Astrocyte (in vitro differentiated cells and primary cell): ENCODE measurements around the gene FRMD4A. TPM values are rescaled to one million over a fixed set of nuclear protein-coding genes. Genes with fewer than 3 reads are reported as not detected.
A peak's percentile ranks its signal among the peaks of the same experiment; 100 is the strongest.

ENCODE experiments used
- DNase-seq: peaks from one replicate; pipeline ENCODE4 v3.0.0-alpha.2; 2010; ENCODE audit warnings: low read depth
- FAIRE-seq: peaks from 2 replicates; lab custom pipeline; 2011; peaks lifted over from hg19 to GRCh38; lab: Jason Lieb, UNC
- H2AFZ ChIP-seq: 2 replicates; pipeline ENCODE4 v1.6.0; 2012; ENCODE audit warnings: low read depth, low read length, inconsistent platforms
- H3K27ac ChIP-seq: 2 replicates; pipeline ENCODE4 v1.5.1; 2011; ENCODE audit warnings: low read depth, low read length, inconsistent platforms
- H3K27me3 ChIP-seq: 2 replicates; pipeline ENCODE4 v1.6.0; 2011; ENCODE audit warnings: low read length, inconsistent platforms; ENCODE audit not compliant: insufficient read depth
- H3K36me3 ChIP-seq: 2 replicates; pipeline ENCODE4 v1.5.1; 2011; ENCODE audit warnings: low read length, inconsistent platforms; ENCODE audit not compliant: insufficient read depth
- H3K4me1 ChIP-seq: 2 replicates; pipeline ENCODE4 v1.5.1; 2011; ENCODE audit warnings: low read length, inconsistent platforms; ENCODE audit not compliant: insufficient read depth
- H3K4me2 ChIP-seq: 2 replicates; pipeline ENCODE4 v1.6.0; 2012; ENCODE audit warnings: low read length, inconsistent platforms
- H3K4me3 ChIP-seq: 2 replicates; pipeline ENCODE4 v1.5.1; 2011; ENCODE audit warnings: low read depth, mild to moderate bottlenecking, low read length, inconsistent platforms; ENCODE audit not compliant: insufficient read depth
- H3K79me2 ChIP-seq: 2 replicates; pipeline ENCODE4 v1.6.0; 2012; ENCODE audit warnings: mild to moderate bottlenecking, low read length, inconsistent platforms; ENCODE audit not compliant: insufficient read depth
- H3K9ac ChIP-seq: 2 replicates; pipeline ENCODE4 v1.6.0; 2012; ENCODE audit warnings: mild to moderate bottlenecking, low read length, inconsistent platforms
- H3K9me3 ChIP-seq: 2 replicates; pipeline ENCODE4 v1.5.1; 2012; ENCODE audit warnings: low read depth, mild to moderate bottlenecking, low read length, inconsistent platforms; ENCODE audit not compliant: insufficient read depth
- H4K20me1 ChIP-seq: 2 replicates; pipeline ENCODE4 v1.6.0; 2012; ENCODE audit warnings: low read length, inconsistent platforms; ENCODE audit not compliant: insufficient read depth
- H3K27ac Mint-ChIP-seq: one replicate; pipeline ENCODE4 v1.8.0; 2021; ENCODE audit warnings: mild to moderate bottlenecking, mixed read lengths; ENCODE audit not compliant: unreplicated experiment
- H3K27me3 Mint-ChIP-seq: one replicate; pipeline ENCODE4 v1.8.0; 2021; ENCODE audit warnings: low read depth, mixed read lengths; ENCODE audit not compliant: unreplicated experiment
- H3K36me3 Mint-ChIP-seq: one replicate; pipeline ENCODE4 v1.8.0; 2021; ENCODE audit warnings: low read depth, mixed read lengths; ENCODE audit not compliant: unreplicated experiment
- H3K4me1 Mint-ChIP-seq: one replicate; pipeline ENCODE4 v1.8.0; 2021; ENCODE audit warnings: low read depth, mixed read lengths; ENCODE audit not compliant: unreplicated experiment
- H3K4me3 Mint-ChIP-seq: one replicate; pipeline ENCODE4 v1.8.0; 2021; ENCODE audit warnings: mild to moderate bottlenecking, moderate library complexity, mixed read lengths; ENCODE audit not compliant: unreplicated experiment
- H3K9me3 Mint-ChIP-seq: one replicate; pipeline ENCODE4 v1.8.0; 2021; ENCODE audit warnings: mild to moderate bottlenecking, mixed read lengths; ENCODE audit not compliant: unreplicated experiment
- CTCF ChIP-seq: IDR thresholded peaks from 2 replicates; pipeline ENCODE4 v1.5.1; 2011; ENCODE audit warnings: low read depth, mild to moderate bottlenecking, inconsistent platforms, low read length, moderate library complexity; ENCODE audit not compliant: insufficient read depth
- EZH2 ChIP-seq: IDR thresholded peaks from 2 replicates; pipeline ENCODE4 v1.6.1; 2012; ENCODE audit warnings: mild to moderate bottlenecking, low read length, inconsistent platforms; ENCODE audit not compliant: insufficient read depth
- total RNA-seq: library from RNA; stranded (reverse); gene quantifications from 2 replicates; pipeline ENCODE4 v1.2.1, GENCODE V29; 2021

Gene FRMD4A
- total RNA-seq, 1 donor from 2014 or later = 82.5 TPM

DNA sequence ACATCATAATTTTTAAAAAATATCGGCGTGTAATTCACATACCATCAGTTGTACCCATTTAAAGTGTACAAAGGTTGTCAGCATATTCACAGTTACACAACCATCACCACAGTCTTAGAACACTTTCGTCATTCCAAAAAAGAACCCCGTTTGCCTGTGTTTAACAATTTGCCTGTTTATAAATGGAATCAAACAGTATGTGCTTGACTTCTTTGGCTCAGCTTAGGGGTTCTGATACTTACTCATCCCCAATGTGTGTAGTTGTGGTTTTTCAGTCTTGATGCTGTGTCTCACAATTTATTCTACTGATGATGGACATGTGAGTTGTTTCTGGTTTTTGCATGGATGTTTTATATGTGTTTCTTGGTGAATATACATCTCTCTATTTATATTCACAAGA lies 693.9 kb downstream of the FRMD4A start:
- Mint-ChIP-seq H3K4me1 (peaks cover 9% of the 10 kb centered on the region), H3K36me3 (peaks cover 28% of the 10 kb centered on the region), H3K27me3 (no peaks in the 10 kb centered on the region), H3K9me3 (peaks cover 8% of the 10 kb centered on the region), H3K4me3 (no peak overlapping the region), H3K27ac (no peak overlapping the region)
- H3K9ac ChIP-seq = no peak overlapping the region
- no peak overlapping the region for H3K4me3 ChIP-seq
- H2AFZ ChIP-seq = no peak overlapping the region
- FAIRE-seq (no peak), DNase-seq (peak; percentile 34)
- H3K9me3 ChIP-seq = no peaks in the 10 kb centered on the region
- no peaks in the 10 kb centered on the region for H4K20me1 ChIP-seq
- peaks cover 13% of the 10 kb centered on the region for H3K4me1 ChIP-seq
- H3K4me2 ChIP-seq = no peak overlapping the region
- no peaks in the 10 kb centered on the region for H3K79me2 ChIP-seq
- no peak overlapping the region for H3K27ac ChIP-seq
- TF ChIP-seq EZH2 = no peak
- no peak for TF ChIP-seq CTCF
- H3K27me3 ChIP-seq = no peaks in the 10 kb centered on the region
- peaks cover 2% of the 10 kb centered on the region for H3K36me3 ChIP-seq

- peaks cover 1% of the 10 kb centered on the region for H3K9me3 Mint-ChIP-seq
- peaks cover 13% of the 10 kb centered on the region for H3K4me1 ChIP-seq
- H3K27me3 Mint-ChIP-seq = no peaks in the 10 kb centered on the region
- H3K9ac ChIP-seq = no peak overlapping the region
- no peak overlapping the region for H3K4me3 Mint-ChIP-seq
- peaks cover 9% of the 10 kb centered on the region for H3K4me1 Mint-ChIP-seq
- DNase-seq = no peak
- H3K4me2 ChIP-seq = no peak overlapping the region
- no peaks in the 10 kb centered on the region for H3K79me2 ChIP-seq
- FAIRE-seq = no peak
- H3K27ac ChIP-seq = no peak overlapping the region
- H2AFZ ChIP-seq = no peak overlapping the region
- H3K36me3 Mint-ChIP-seq = peaks cover 16% of the 10 kb centered on the region
- no peaks in the 10 kb centered on the region for H3K9me3 ChIP-seq
- H3K4me3 ChIP-seq = no peak overlapping the region
- no peaks in the 10 kb centered on the region for H3K27me3 ChIP-seq
- H3K27ac Mint-ChIP-seq = no peak overlapping the region
- TF ChIP-seq CTCF = no peak
- no peak for TF ChIP-seq EZH2
- peaks cover 2% of the 10 kb centered on the region for H3K36me3 ChIP-seq
- H4K20me1 ChIP-seq = no peaks in the 10 kb centered on the region
Observed at GRCh38 chr10:13634207-13634606, 696.5 kb downstream of the FRMD4A start.

DNA sequence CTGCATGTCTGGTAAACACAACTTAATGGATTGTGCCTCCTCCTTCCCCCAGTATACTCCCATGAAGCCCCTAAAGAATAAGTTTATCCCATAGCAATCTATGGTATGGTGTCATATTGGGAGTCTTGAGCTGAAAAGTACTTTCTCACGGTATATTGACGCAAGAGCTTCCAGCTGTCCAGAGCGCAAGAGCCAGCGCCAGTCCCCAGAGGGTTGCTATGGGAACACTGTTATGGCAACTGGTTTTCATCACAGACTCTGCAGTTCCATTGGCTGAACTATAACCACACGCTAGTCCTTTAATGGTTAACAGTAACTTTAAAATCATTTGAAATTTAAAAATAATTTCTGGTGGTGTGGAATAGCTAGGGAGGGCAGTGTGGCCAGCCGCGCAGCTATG lies 697.0 kb downstream of the FRMD4A start:
- Histone ChIP-seq H3K4me2 (no peak overlapping the region), H3K4me1 (peaks cover 13% of the 10 kb centered on the region)
- peaks cover 1% of the 10 kb centered on the region for H3K9me3 Mint-ChIP-seq

More for the DNA sequence above, 697.0 kb downstream of the FRMD4A start:
- peaks cover 2% of the 10 kb centered on the region for H3K36me3 ChIP-seq
- Mint-ChIP-seq H3K27ac (no peak overlapping the region), H3K4me3 (no peak overlapping the region), H3K4me1 (peaks cover 9% of the 10 kb centered on the region), H3K36me3 (peaks cover 12% of the 10 kb centered on the region), H3K27me3 (no peaks in the 10 kb centered on the region)
- no peak overlapping the region for H3K4me3 ChIP-seq
- no peak overlapping the region for H3K27ac ChIP-seq
- DNase-seq (peak; percentile 14), FAIRE-seq (no peak)
- H3K27me3 ChIP-seq = no peaks in the 10 kb centered on the region
- H3K9ac ChIP-seq = no peak overlapping the region
- no peaks in the 10 kb centered on the region for H3K79me2 ChIP-seq
- H3K9me3 ChIP-seq = no peaks in the 10 kb centered on the region
- H4K20me1 ChIP-seq = peaks cover 4% of the 10 kb centered on the region
- TF ChIP-seq EZH2 (no peak), CTCF (no peak)
- no peak overlapping the region for H2AFZ ChIP-seq
